Uterus (tissue), 2 donors: Measurements from ENCODE around the gene LRP6.

ENCODE experiments used
- POLR2A ChIP-seq, 2 donors: fragments of 450-650 bp; IDR thresholded peaks; one replicate each; pipeline ENCODE4 v1.6.1; 2016; ENCODE audit warnings: antibody characterized with exemption in 2 of 2, mild to moderate bottlenecking in 1 of 2, moderate library complexity in 1 of 2
- TF ChIP-seq, protein P1 (sequence below), 4 experiments: fragments of 200-600 bp in 2 of 4; fragments of 450-650 bp in 2 of 4; sonication (generic) in 2 of 4; IDR thresholded peaks; one replicate each; pipeline ENCODE4 v1.5.1; 2016 to 2019; ENCODE audit warnings: antibody characterized with exemption in 4 of 4, mild to moderate bottlenecking in 2 of 4, moderate library complexity in 1 of 4

- TF ChIP-seq, protein P1, sequence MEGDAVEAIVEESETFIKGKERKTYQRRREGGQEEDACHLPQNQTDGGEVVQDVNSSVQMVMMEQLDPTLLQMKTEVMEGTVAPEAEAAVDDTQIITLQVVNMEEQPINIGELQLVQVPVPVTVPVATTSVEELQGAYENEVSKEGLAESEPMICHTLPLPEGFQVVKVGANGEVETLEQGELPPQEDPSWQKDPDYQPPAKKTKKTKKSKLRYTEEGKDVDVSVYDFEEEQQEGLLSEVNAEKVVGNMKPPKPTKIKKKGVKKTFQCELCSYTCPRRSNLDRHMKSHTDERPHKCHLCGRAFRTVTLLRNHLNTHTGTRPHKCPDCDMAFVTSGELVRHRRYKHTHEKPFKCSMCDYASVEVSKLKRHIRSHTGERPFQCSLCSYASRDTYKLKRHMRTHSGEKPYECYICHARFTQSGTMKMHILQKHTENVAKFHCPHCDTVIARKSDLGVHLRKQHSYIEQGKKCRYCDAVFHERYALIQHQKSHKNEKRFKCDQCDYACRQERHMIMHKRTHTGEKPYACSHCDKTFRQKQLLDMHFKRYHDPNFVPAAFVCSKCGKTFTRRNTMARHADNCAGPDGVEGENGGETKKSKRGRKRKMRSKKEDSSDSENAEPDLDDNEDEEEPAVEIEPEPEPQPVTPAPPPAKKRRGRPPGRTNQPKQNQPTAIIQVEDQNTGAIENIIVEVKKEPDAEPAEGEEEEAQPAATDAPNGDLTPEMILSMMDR (IDR thresholded peaks at IDR 0.05) = no peak
- TF ChIP-seq POLR2A (IDR thresholded peaks at IDR 0.05) = no peak
These were observed 28.2 kb downstream of the LRP6 start for GRCh38 chr12:12238605-12239004.
